ENCODE measurements around the gene SLCO2A1.

Gene SLCO2A1

DNA sequence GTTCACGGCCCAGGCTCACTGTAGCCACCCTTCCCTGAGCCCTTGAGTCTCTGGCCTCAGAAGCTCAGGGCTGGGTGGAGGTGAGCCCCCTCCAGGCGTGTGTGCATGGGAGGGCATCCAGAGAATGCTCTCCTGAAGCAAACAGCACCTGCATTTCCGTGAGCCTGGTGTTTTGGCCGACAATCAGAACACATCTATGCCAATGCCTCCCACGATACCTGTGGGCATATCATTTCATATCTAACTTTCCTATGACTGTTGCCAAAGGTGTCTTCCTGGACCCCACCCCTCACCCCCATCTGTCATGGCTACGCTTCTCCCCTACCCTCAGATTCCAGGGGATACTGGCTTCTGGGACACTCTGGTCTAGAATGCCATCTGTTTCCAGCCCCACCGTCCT is 80.7 kb downstream of the SLCO2A1 start:
- DNase-seq (ENCODE audit: low read depth), result no peak

DNA sequence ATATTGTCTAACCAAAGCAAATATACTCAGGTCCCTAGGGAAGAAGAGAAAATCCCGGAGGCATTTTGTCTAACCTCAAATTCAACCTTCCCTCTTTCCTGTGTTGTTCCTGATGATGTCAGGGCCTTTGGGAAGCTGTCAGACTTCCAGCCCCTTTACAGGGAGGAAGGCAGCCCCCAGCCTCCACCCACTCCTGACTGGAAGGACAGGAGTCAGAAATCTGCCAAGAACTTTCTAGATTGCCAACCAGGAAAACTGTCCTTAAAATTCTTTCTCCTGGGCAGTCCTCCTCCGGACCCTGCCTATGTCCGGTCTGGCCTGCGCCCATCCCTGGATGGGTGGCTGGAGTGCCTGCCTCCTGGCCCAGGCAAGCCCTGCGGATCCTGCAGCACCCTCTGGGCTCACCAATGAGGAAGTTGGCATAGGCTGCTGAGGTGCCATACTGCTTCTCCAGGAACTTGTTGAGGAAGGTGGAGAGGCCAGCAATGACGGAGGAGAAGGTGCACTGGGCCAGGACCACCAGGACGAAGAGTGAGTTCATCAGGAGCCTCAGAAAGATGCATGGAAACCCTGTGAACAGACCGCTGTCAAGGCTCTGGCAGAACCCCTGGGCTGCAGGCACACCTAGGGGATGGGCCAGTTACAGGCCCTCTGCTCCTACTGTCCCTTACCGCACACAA is 81.5 kb downstream of the SLCO2A1 start:
- DNase-seq (ENCODE audit: low read depth), result no peak

DNA sequence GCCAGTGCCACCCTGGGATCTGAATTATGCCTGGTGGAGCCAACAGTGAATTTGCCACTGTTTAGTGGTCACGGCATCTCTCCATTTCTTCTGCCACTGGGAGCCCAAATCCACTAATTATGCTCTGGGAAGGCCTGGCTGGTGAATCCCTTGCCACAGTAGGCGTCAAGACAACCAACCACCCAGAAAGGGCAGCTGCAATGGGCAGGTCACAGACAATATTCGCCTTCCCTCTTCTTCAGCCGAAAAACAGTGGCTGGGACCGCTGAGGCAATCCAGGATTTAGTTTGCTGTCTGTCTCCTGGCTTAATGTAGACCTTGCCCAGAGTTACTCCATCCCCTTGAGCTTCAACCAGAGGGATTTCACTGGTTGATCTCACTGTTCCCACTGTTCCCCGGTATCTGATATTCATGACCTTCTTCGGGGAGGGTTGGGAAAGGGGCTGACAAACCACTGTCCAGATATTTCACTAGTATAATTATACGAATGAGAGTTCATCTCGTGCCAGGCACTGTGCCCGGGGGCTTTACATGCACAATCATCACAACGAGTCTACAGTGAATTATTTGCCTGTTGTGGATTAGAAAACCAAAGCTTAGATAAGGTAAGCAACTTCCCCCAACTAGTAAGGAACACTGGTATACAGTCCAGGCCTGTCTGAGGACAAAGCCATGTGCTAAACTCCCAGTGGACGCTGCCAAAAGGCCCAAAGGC is 84.2 kb downstream of the SLCO2A1 start:
- DNase-seq (ENCODE audit: low read depth), result no peak

DNA sequence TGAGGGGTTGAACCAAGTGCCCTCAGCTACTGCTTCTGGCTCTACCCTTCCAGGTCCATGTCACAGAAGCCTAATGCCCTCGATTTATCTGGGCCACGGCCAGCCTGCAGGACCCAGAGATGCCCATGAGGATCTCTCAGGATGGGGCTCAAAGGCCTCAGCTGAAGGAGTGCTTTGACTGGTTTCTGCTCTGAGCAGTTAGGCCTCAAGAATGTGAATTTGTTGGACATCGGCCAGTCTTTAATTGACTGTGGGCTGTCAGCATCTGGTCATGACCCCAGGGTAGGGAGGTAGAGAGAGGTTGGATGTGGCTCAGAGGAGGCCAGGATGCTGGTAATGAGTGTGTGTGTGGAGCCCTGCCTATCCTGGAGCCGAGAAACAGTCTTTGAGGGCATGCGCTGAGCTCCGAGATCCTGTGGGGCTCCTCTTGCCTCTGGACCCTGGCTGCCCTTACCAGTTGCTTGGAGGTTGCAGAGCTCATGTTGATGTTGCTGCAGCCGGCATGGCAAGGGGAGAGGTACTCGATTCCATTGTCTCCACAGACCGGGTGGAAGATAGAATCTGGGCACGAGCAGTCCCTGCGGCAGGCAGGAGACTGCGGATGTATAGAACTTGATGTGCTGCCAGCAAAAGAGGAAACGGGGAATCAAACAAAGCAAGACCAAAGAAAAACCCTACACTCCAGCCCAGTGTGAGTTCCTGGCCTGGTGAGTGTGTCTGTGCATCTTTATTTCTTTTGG is 84.9 kb downstream of the SLCO2A1 start:
- peak; percentile 51 for DNase-seq (ENCODE audit: low read depth)

DNA sequence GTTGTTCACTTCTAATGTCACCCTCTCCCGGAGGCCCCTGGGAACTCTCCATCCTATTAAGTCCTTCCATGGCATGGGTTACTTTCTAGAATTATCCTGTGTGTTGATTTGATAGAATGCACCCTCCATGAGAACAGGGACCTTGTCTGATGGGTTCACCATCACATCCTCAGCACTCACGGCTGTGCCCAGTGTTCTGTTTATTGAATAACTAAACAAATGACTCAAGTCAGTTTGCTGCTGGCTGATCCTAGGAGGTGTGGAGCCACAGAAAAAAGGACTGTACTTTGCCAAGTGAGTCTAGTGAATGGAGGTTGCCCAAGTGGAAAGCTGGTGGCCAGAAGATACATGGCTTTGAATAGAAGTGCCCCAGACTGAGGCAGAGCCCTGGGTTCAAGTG is 85.5 kb downstream of the SLCO2A1 start:
- DNase-seq (ENCODE audit: low read depth), result no peak

DNA sequence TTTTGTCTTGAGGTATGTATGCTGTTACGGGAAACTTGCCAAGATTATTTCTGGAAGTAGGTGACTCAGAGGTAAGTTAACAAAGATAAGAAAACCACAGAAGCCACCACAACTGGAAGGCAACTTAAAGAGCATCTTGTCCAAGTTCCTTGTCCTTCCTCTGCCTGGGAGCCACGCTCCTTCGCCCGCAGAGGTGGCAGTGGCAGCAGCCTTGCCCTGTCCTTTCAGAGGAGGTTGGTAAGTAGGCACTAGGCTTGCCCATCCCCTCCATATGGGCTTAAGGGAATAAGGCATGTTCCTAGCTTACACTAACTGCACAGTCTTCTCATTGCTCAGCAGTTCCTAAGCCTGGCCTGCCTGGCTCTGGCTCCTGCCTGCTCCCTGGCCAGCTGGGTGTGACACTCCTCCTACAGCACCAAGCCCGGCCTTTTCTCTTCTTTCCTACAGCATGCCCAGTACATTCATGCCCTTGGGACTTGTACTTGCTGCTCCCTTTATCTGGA is 86.0 kb downstream of the SLCO2A1 start:
- DNase-seq (ENCODE audit: low read depth), result peak; percentile 82

DNA sequence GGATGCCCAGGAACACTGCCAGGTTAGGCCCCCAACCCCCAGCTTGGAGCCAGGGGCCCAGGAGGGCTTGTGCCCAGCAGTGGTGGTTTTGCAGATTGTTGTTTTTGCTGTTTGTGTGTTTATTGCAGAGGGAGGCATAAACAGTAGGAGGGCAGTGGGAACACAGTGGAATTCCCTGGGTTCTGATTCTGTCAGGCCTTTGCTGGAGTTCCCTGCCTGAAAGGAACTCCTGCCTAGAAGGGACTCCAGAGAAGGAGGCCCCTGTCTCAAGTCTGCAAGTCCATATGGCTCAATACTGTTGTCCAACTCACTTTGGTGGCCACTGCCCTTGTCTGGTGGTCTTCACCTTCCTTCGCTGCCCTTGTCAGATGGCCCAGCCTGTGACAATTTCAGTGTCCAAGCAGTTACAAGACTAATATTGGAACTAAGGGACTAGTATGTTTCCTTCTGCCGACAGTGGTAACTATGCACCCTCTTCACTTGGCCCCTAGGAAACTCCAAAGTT is 86.6 kb downstream of the SLCO2A1 start:
- DNase-seq (ENCODE audit: low read depth), result no peak

DNA sequence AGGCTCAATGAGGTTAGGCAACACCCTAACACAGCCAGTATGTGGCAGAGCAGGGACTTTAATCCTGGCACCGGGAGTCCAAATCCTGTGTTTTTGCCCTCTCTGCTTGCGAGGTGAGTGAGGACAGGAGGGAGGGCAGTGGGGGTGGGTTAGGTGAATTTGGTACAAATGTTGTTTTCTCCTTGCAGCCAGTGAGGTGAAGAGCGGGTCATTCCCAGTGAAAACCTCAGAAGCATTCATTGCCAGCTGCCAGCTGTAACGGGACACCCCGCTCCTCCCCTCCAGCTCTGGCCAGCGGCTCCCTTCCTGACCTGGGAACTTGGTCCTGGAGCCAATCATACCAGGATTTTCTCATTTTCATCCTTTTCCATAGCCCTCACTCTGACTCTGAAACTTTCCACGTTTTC is 88.3 kb downstream of the SLCO2A1 start:
- DNase-seq (ENCODE audit: low read depth), result no peak

DNA sequence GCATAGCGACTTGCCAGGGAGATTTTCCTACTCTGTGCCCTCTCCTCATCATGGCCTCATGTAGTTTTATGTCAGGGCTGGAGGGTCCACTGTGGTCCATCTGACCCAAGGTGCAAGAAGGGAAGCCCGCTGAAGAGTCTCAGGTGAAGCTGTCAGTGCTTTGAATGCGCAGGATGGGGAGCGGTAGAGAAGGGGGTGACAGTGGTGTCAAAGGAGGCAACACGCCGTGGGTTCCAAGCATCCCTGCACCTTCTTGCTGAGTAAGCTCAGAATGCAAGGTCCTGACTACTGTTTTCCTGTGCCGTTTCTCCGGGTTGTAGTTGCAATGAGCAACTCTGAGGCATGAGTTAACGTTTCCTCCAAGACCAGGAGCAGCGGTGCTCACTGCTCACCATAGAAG is 89.2 kb downstream of the SLCO2A1 start:
- no peak for DNase-seq (ENCODE audit: low read depth)

DNA sequence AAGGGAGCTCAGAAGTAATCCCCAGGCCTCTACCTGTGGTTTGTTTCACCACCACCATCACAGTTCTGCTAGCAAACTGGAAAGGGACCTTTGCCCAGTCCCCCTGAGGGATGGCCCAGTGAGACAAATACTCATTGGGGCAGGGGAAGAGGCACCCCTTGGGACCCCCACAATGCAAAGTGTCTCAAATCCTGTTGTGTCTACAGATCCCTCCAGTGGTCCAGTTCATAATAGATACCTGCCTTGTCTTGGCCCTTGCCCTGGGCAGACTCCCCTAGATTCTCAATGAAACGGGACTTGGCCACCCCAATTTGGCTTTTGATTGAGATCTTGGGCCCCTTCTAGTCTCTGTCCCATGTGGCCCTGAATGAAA is 90.3 kb downstream of the SLCO2A1 start:
- DNase-seq (ENCODE audit: low read depth), result no peak

DNA sequence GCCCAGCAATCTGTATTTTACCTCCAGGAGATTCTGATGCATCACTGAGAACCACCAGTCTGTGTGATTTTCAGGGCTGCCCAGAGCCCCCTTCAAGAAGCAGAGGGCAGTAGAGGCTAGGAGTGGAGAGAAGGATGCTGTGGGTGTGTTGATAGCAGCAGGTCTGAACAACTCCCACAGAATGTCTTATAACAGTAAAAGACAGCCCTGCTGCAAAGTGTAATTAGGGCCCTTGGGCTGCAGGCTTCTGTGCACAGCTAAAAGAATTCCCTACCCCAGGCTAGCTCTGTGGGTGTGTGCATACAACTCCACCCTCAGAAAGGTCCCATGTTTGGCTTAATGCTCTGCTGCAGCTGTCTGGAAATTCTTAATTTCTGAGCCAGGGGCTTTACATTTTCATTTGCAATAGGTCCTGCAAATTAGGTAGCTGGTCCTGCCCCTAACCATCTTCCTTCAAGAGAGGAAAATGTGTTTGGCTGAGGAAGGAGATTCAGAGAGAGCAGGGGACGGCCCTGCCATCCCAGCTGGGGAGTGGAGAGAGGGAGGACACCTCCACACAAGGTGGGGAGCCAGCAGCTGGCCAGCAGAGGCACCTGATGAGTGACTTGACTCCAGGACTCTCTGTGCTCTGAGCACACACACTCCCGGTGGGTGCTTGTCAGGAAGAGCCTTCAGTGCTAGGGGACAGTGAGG is 90.8 kb downstream of the SLCO2A1 start:
- no peak for DNase-seq (ENCODE audit: low read depth)

DNA sequence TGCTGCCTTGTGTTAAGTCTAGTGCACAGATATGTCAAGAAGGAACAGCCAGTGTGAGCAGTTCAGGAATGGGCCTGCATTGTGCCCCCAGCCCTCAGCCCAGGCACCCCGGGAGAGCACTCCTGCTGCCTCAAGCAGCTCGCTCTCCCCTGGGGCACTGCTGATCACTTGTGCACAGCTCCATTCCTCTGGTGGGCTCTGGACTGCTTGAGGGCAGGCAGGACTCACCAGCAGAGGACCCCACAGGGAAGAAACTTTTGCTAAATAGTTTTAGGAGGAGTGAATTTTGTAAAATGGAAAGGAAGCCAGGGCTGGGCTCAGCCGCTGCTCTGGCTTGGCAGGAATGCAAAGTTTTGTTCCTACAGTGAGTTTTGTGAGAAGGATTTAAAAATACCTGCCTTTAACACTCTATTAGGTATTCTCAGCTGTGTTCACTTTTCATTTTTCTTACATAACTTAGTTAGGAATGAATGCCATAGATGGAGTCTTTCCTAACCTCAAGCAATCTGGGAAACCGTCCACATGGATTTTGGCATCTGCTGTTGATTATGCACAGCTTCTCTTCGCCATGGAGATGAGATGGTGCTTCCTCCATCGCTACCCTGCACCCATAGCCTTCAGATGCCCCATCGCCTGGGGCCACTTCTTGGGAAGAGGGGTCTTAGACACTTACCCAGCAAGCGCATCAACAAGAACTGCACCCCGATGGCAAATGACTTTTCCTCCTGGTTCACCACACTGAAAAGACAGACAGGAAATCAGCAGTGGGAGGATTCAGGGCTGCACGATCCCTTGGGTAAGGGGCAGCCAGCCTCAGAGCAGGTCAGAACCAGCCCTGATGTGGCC is 91.7 kb downstream of the SLCO2A1 start:
- no peak for DNase-seq (ENCODE audit: low read depth)

DNA sequence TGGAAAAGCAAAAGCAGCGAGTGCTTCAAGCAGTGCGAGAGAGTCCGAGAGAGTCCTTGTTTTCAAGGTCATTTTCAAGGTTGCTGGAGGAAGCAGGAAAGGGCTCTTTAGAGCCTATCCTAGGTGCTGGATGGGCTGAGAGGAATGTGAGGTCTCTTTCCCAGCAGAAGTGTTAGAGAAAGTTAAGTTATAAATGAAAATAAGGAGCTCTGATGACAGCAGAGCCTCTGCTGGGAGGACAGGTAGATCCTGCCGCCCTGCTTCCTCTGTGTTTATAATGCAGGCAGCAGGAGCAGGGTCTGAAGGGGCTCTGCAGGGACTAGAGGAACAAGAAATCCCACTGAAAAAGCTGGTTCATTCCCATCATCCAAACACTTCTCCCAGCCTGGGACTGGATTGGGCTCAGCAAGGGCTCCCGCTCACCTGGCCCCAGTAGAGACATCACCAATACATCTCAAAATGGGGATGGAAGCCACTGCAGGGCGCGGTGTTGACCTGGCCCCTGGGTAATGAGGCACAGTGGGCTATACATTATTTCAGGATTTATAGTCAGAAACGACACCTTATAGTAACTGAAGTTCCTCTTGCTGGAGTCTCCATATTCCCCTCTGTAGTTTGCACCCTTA is 92.6 kb downstream of the SLCO2A1 start:
- no peak for DNase-seq (ENCODE audit: low read depth)

DNA sequence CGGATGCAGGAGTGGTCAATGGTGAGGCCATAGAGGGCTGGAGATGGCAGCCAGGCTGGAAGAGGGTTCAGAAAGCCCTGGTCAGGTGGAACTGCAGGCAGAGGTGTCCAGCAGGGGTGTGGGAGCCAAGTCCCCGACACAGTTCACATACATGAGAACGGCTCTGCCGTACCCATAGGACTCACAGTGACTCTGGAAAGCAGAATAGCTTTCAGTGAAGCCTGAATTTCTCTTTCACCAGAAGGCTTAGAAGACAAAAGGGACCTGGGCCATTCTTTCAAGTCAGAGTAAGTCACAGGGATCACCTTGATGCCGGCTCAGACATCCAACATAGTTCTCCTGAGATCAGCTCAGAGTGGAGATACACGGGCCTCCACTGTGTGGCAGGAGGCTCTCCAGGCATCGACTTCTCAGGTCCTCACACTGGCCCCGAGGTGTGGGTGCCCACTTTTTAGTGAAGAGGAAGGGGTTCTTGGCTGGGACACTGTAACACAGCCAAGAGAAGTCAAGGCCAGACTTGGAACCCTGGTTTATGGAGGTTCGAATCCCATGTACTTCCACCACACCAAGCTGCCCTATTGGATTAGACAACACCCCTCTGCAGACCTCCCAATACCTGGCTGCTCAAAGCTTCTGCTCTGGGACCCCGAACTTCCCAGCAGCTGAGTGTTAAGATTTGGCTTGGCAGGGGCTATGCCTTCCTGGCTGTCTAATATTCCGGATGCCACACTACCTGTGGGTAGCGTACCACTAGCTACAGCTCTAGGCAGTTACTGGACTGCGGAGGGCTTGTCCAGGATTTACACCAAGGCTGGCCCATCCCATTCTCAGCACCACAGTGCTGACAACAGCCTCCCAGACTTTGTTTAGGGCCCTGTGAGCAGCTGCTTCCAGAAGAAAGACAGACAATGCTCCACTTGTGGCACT is 93.6 kb downstream of the SLCO2A1 start:
- no peak for DNase-seq (ENCODE audit: low read depth)

DNA sequence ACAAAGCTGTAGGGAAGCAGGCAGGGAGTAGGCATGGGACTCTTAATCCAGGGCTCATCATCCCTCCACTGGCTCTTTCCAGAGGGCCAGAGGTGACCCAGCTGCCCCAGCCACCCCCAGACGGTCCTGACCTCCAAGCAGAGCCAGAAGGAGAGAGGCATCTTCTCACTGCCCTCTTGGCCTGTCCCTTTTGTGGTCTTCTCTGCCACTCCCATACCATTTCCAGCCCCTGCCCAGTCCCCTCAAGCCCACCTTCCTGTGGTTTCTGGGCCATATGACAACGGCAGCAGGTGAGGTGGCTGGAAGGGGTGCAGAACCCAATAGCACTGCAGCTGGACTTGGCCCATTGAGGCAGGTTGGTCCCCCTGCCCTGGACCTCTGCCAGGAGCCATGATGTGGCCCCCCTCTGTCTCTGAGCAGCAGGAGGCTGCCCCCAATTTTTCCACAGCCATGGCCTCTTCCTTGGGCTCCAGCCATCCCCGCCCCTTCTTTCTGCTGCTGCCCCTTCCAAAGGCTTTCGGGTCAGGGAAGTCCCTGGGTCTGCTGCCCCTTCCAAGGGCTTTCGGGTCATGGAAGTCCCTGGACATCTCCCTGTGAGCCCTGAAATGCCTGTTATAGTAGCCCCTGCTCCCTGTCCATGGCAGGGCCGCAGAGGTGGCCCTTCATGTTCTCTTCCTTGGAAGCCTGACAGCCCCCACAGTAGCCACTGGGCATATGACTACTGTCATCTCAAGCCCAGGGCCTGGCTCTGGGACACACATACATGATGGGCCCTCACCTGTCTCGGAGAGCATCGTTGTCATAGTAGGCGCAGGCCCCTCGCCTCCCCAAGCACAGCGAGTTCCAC is 94.5 kb downstream of the SLCO2A1 start:
- DNase-seq (ENCODE audit: low read depth), result no peak

DNA sequence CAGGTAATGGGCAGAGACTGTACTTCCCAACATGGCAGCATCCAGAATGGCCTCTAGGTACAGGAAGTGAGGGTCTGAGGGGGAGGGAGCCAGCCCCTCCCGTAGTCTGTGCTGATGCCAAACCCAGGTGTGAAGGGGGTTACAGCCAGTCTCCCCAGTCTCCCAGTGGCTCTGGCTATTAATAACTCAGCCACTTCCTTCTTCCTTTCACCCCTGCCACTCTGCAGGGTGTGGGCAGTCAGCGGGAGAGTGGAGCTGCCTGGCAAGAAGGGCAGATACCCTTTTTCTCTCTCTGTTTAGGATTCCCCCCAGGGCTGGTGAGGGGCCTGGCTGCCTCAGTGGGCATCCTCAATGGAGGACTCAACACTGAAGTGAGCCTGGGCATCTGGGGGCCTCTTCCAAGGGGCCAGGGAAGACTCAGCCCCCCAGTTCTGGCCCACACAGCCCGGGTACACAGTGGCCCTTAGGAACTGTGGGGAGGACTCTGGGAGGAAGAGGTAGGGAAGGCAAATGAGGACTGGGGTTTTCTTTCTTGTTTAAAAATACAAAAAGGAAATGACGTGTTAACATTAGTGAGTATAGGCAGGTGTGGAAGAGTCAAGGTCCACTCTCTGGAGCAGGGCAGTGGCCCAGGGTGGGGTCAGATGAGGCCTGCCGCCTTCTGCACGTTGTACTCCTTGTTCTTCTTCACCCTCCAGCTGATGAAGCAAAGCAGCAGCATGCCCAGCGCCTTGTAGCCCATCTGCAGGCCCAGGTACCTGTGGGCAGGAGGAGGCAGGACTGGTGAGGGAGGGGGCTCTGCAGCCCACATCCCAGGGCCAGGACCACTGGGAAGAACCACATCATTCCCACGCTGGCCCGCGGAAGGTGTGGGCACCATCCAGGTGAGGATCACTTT is 95.4 kb downstream of the SLCO2A1 start:
- DNase-seq (ENCODE audit: low read depth), result no peak

All from HS-27A (cell line).